Endothelial cell of umbilical vein (primary cell): ENCODE data around the gene PSMD5. TPM values are rescaled to one million over a fixed set of nuclear protein-coding genes. Genes with fewer than 3 reads are reported as not detected.

ENCODE experiments used
- BruUV-seq: library from RNA; stranded (reverse); fragments of 400-500 nt; replicated peaks from 2 replicates; lab custom pipeline; 2021; lab: Mats Ljungman, UMichigan
- CTCF ChIA-PET: fragments of 300-600, 350-600 bp; sonication (Branson Sonifier 250); formaldehyde crosslinking; loops from one replicate; lab custom pipeline; 2021; ENCODE audit warnings: antibody characterized with exemption, inconsistent platforms; lab: Charles Lee
- POLR2A ChIA-PET: fragments of 300-600, 350-600 bp; sonication (Branson Sonifier 250); formaldehyde crosslinking; loops from one replicate; lab custom pipeline; 2021; ENCODE audit warnings: antibody characterized with exemption, inconsistent platforms; lab: Charles Lee
- DNase-seq: peaks from one replicate; pipeline ENCODE4 v3.0.0-alpha.2; 2011; ENCODE audit warnings: low read depth, low spot score
- FAIRE-seq: peaks from 2 replicates; lab custom pipeline; 2011; peaks lifted over from hg19 to GRCh38; lab: Jason Lieb, UNC
- H2AFZ ChIP-seq: 2 replicates; pipeline ENCODE4 v1.6.0; 2012; ENCODE audit warnings: low read depth, low read length, control low read depth, inconsistent platforms
- H3K27ac ChIP-seq: 2 replicates; pipeline ENCODE4 v1.5.1; 2011; ENCODE audit warnings: low read depth, mild to moderate bottlenecking, control low read depth, low read length, moderate library complexity; ENCODE audit not compliant: insufficient read depth
- H3K27me3 ChIP-seq, 2 experiments: 2 replicates each; pipeline versions ENCODE4 v1.6.0 to v1.6.1; 2011; ENCODE audit warnings: low read length in 2 of 2, mixed read lengths in 1 of 2; ENCODE audit not compliant: control insufficient read depth in 2 of 2, insufficient read depth in 2 of 2
- H3K36me3 ChIP-seq, 2 experiments: 2 replicates in 1 of 2; 3 replicates in 1 of 2; pipeline ENCODE4 v1.5.1; 2011; ENCODE audit warnings: low read length in 2 of 2, mild to moderate bottlenecking in 1 of 2, moderate library complexity in 1 of 2; ENCODE audit not compliant: control insufficient read depth in 2 of 2, insufficient read depth in 2 of 2; ENCODE audit errors: extremely low read depth in 1 of 2
- H3K4me1 ChIP-seq: 3 replicates; pipeline ENCODE4 v1.5.1; 2011; ENCODE audit warnings: mild to moderate bottlenecking, low read length; ENCODE audit not compliant: control insufficient read depth, insufficient read depth; ENCODE audit errors: extremely low read depth
- H3K4me2 ChIP-seq: 2 replicates; pipeline ENCODE4 v1.6.1; 2011; ENCODE audit warnings: low read length, control low read depth, mixed read lengths; ENCODE audit not compliant: insufficient read depth
- H3K4me3 ChIP-seq, 3 experiments: fragments of 200-600 bp in 1 of 3; sonication (generic), shearing (Covaris generic) in 1 of 3; replicated peaks in 1 of 3; 2 replicates each; pipeline ENCODE4 v1.5.1; 2011 to 2016; ENCODE audit warnings: control low read depth in 3 of 3, low read length in 3 of 3, mild to moderate bottlenecking in 2 of 3, inconsistent platforms in 1 of 3, low read depth in 1 of 3, moderate library complexity in 1 of 3; ENCODE audit not compliant: insufficient read depth in 1 of 3
- H3K79me2 ChIP-seq: 2 replicates; pipeline ENCODE4 v1.6.0; 2012; ENCODE audit warnings: low read length, inconsistent platforms; ENCODE audit not compliant: control insufficient read depth, insufficient read depth
- H3K9ac ChIP-seq: replicated peaks from 2 replicates; pipeline ENCODE3; 2011; ENCODE audit warnings: low read length, control low read depth; ENCODE audit not compliant: insufficient read depth; ENCODE audit errors: extremely low read depth
- H3K9me1 ChIP-seq: replicated peaks from 3 replicates; pipeline ENCODE4 v1.6.0; 2011; ENCODE audit warnings: mild to moderate bottlenecking, low read length; ENCODE audit not compliant: control insufficient read depth, insufficient read depth; ENCODE audit errors: extremely low read depth
- H3K9me3 ChIP-seq: replicated peaks from 2 replicates; pipeline ENCODE4 v1.5.1; 2012; ENCODE audit warnings: low read length, inconsistent platforms; ENCODE audit not compliant: control insufficient read depth, insufficient read depth
- H4K20me1 ChIP-seq: replicated peaks from 2 replicates; pipeline ENCODE3; 2011; ENCODE audit warnings: mild to moderate bottlenecking, low read length; ENCODE audit not compliant: control insufficient read depth, insufficient read depth; ENCODE audit errors: extremely low read depth
- FOS ChIP-seq: IDR thresholded peaks from 2 replicates; pipeline ENCODE4 v1.6.1; 2011; ENCODE audit warnings: mild to moderate bottlenecking, low read length, moderate library complexity, borderline replicate concordance; ENCODE audit not compliant: insufficient read depth
- JUN ChIP-seq: IDR thresholded peaks from 2 replicates; pipeline ENCODE4 v1.6.1; 2011; ENCODE audit warnings: borderline replicate concordance, low read depth; ENCODE audit not compliant: insufficient read length, insufficient read depth
- MYC ChIP-seq: IDR thresholded peaks from one replicate; pipeline ENCODE4 v1.6.1; 2011; ENCODE audit warnings: mild to moderate bottlenecking, low read depth, low read length
- POLR2A ChIP-seq: IDR thresholded peaks from 2 replicates; pipeline ENCODE4 v1.6.1; 2012; ENCODE audit warnings: low read depth, mild to moderate bottlenecking, control low read depth, low read length
- POLR2AphosphoS5 ChIP-seq: IDR thresholded peaks from 2 replicates; pipeline ENCODE4 v1.6.1; 2012; ENCODE audit warnings: low read depth, mild to moderate bottlenecking, control low read depth, low read length, moderate library complexity; ENCODE audit not compliant: insufficient read depth
- dilution Hi-C: fragments of 300-500 bp; cut with MboI; formaldehyde crosslinking; loops from one replicate; pipeline ENCODE4 v1.15.0; 2019; ENCODE audit warnings: low sequenced_read_pairs; ENCODE audit not compliant: extremely low pct_ligation_motif_present
- intact Hi-C: fragments of 100-400 bp; cut with micrococcal nuclease; formaldehyde crosslinking; loops from one replicate; pipeline ENCODE4 v1.10.0; 2022
- polyA plus RNA-seq, 4 experiments: library from polyadenylated mRNA; depleted of rRNA in 3 of 4; stranded (reverse) in 3 of 4; unstranded in 1 of 4; fragments of >200 nt; gene quantifications; 2 replicates each; pipeline versions ENCODE4 v1.2.1 to v1.2.3, GENCODE V29; 2011 to 2012; ENCODE audit warnings: missing spikeins in 1 of 4
- total RNA-seq: library from RNA; stranded (reverse); gene quantifications from 2 replicates; pipeline ENCODE4 v1.2.3, GENCODE V29; 2021
- TF ChIP-seq, protein P1 (sequence below), 2 donors: IDR thresholded peaks; 1 replicate in 1 of 2; 2 replicates in 1 of 2; pipeline ENCODE4 v1.5.1; 2011; ENCODE audit warnings: low read length in 2 of 2, mild to moderate bottlenecking in 2 of 2, moderate library complexity in 2 of 2, control low read depth in 1 of 2, inconsistent platforms in 1 of 2, low read depth in 1 of 2; ENCODE audit not compliant: insufficient read depth in 1 of 2; ENCODE audit errors: extremely low read depth in 1 of 2
- TF ChIP-seq, protein P2 (sequence below): IDR thresholded peaks from 2 replicates; pipeline ENCODE4 v1.6.1; 2011; ENCODE audit not compliant: insufficient read depth, insufficient read length

Gene PSMD5
- total and polyA plus RNA-seq, 2 donors (not counting 3 experiments of a cell fraction or from before 2014, with no cell fraction given) = 20.4 to 70.2 TPM

DNA sequence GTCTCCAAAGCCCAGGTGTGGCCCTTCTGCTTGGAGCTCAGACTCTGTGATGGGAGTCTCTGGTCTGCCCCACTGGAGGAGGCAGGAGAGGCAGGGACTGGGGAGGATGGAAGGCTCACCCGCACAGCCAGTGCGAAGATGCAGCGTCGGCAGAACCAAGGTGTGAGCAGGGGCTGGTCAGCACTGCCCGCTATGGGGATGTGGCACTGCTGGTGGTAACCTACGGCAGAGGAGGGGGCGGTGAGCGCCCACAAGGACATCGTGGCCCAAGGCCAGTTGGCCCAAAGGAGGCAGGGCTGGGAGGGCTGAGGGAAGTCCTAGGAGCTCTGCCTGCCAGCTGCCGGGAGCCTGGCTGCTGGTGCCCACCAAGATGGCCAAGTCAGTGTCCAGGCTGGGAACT, 27.0 kb upstream of the PSMD5 start:
- no peak overlapping the region for H3K9ac ChIP-seq

More for the DNA sequence above, 27.0 kb upstream of the PSMD5 start:
- H3K79me2 ChIP-seq = peaks cover 8% of the 10 kb centered on the region
- no peak overlapping the region for H2AFZ ChIP-seq
- FAIRE-seq (no peak), DNase-seq (no peak)
- intact Hi-C loops (loop anchor here (1.0 to 2.0 kb wide), 3 partner anchors 67 to 205 kb away; partner anchors contain the start of genes CNTRL and FBXW2), dilution Hi-C loops (no loop called here)
- TF ChIP-seq FOS (no peak), JUN (no peak), POLR2A (no peak), POLR2AphosphoS5 (peak; percentile 3), MYC (no peak)
- TF ChIP-seq, protein P1, sequence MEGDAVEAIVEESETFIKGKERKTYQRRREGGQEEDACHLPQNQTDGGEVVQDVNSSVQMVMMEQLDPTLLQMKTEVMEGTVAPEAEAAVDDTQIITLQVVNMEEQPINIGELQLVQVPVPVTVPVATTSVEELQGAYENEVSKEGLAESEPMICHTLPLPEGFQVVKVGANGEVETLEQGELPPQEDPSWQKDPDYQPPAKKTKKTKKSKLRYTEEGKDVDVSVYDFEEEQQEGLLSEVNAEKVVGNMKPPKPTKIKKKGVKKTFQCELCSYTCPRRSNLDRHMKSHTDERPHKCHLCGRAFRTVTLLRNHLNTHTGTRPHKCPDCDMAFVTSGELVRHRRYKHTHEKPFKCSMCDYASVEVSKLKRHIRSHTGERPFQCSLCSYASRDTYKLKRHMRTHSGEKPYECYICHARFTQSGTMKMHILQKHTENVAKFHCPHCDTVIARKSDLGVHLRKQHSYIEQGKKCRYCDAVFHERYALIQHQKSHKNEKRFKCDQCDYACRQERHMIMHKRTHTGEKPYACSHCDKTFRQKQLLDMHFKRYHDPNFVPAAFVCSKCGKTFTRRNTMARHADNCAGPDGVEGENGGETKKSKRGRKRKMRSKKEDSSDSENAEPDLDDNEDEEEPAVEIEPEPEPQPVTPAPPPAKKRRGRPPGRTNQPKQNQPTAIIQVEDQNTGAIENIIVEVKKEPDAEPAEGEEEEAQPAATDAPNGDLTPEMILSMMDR (IDR thresholded peaks at IDR 0.05; ENCODE audit: extremely low read depth in 1 of 2, insufficient read depth in 1 of 2, low read depth in 1 of 2, low read length in 2 of 2) = no peak
- TF ChIP-seq, protein P2, sequence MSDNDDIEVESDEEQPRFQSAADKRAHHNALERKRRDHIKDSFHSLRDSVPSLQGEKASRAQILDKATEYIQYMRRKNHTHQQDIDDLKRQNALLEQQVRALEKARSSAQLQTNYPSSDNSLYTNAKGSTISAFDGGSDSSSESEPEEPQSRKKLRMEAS = no peak
- H3K4me2 ChIP-seq = no peak overlapping the region
- H3K4me1 ChIP-seq = peaks cover 18% of the 10 kb centered on the region
- H3K4me3 ChIP-seq = no peak overlapping the region
- POLR2A ChIA-PET = no interaction called here
- H3K9me1 ChIP-seq = no peaks in the 10 kb centered on the region
- H4K20me1 ChIP-seq = no peaks in the 10 kb centered on the region
- no TSS peak for BruUV-seq
- CTCF ChIA-PET = interaction anchor here (1.1 to 5.6 kb wide), 8 partner anchors 23 to 250 kb away, joined by 3 to 38 read pairs (median 4); no protein-coding TSS in a partner anchor
- H3K9me3 ChIP-seq = no peaks in the 10 kb centered on the region
- H3K27me3 ChIP-seq = no peaks in the 10 kb centered on the region
- peaks cover 17 to 25% of the 10 kb centered on the region in 2 experiments for H3K36me3 ChIP-seq
- peak overlapping the region; percentile 3 for H3K27ac ChIP-seq
